GM21423 (cell line): ENCODE results near the gene PDE4D.

Source experiments
- ATAC-seq: cut with Tn5 transposase; IDR thresholded peaks from one replicate; pipeline ENCODE4 v1.9.1; 2021; ENCODE audit warnings: mild to moderate bottlenecking, moderate library complexity; ENCODE audit not compliant: unreplicated experiment

The PDE4D gene

GRCh38 chr5:59840200-59840601, 53.3 kb downstream of the PDE4D start:
- no peak for ATAC-seq

- ATAC-seq, result no peak
These were observed 54.5 kb downstream of the PDE4D start for GRCh38 chr5:59838989-59839388.

- ATAC-seq, result no peak
These were observed 55.5 kb downstream of the PDE4D start for GRCh38 chr5:59838067-59838466.

GRCh38 chr5:59837071-59837470, 56.5 kb downstream of the PDE4D start:
- no peak for ATAC-seq

GRCh38 chr5:59835800-59836199, 57.7 kb downstream of the PDE4D start:
- no peak for ATAC-seq

- no peak for ATAC-seq
These were observed 60.1 kb downstream of the PDE4D start for GRCh38 chr5:59833448-59833847.

- no peak for ATAC-seq
These were observed 60.8 kb downstream of the PDE4D start for GRCh38 chr5:59832577-59833301.

GRCh38 chr5:59831326-59832010, 62.1 kb downstream of the PDE4D start:
- ATAC-seq, result no peak

- ATAC-seq, result no peak
These were observed 62.9 kb downstream of the PDE4D start for GRCh38 chr5:59830536-59831200.

- no peak for ATAC-seq
These were observed 63.6 kb downstream of the PDE4D start for GRCh38 chr5:59829922-59830321.

GRCh38 chr5:59829386-59829785, 64.1 kb downstream of the PDE4D start:
- ATAC-seq, result no peak

- ATAC-seq, result no peak
These were observed 64.9 kb downstream of the PDE4D start for GRCh38 chr5:59828623-59829022.

- ATAC-seq, result no peak
These were observed 66.5 kb downstream of the PDE4D start for GRCh38 chr5:59826996-59827395.

- ATAC-seq, result no peak
These were observed 70.1 kb downstream of the PDE4D start for GRCh38 chr5:59823420-59823819.

GRCh38 chr5:59819806-59820205, 73.7 kb downstream of the PDE4D start:
- ATAC-seq, result no peak

- no peak for ATAC-seq
These were observed 76.0 kb downstream of the PDE4D start for GRCh38 chr5:59817536-59817935.

GRCh38 chr5:59816654-59817300, 76.7 kb downstream of the PDE4D start:
- no peak for ATAC-seq

GRCh38 chr5:59814537-59814872, 79.0 kb downstream of the PDE4D start:
- no peak for ATAC-seq

- peak; percentile 48 for ATAC-seq
These were observed 79.6 kb downstream of the PDE4D start for GRCh38 chr5:59813761-59814536.

GRCh38 chr5:59810041-59810440, 83.5 kb downstream of the PDE4D start:
- peak; percentile 58 for ATAC-seq

GRCh38 chr5:59807806-59808205, 85.7 kb downstream of the PDE4D start:
- ATAC-seq, result no peak
